Motor neuron (in vitro differentiated cells): ENCODE data around the gene EMSY. TPM values are rescaled to one million over a fixed set of nuclear protein-coding genes. Genes with fewer than 3 reads are reported as not detected.
"Not testable (repeated sequence)": the region's sequence is repeated elsewhere in the genome, so short reads cannot be mapped to it uniquely, and the experiment has no call there.

Experiments
- ATAC-seq, 8 experiments: fragments of 200-7000 bp; cut with Tn5 transposase; replicated peaks in 6 of 8; 2 replicates each; pipeline ENCODE4 v1.8.0; 2021; ENCODE audit warnings: mild to moderate bottlenecking in 8 of 8, moderate library complexity in 8 of 8
- H3K27ac ChIP-seq, 2 donors: fragments of 250-450 bp; sonication (Bioruptor Pico); 2 replicates each; pipeline ENCODE4 v1.9.0; 2021; ENCODE audit warnings: antibody characterized with exemption in 2 of 2, mild to moderate bottlenecking in 2 of 2, moderate library complexity in 1 of 2
- H3K4me1 ChIP-seq, 2 donors: fragments of 250-450 bp; sonication (Bioruptor Pico); replicated peaks in 1 of 2; 2 replicates each; pipeline ENCODE4 v1.6.1; 2021; ENCODE audit warnings: antibody characterized with exemption in 2 of 2, mild to moderate bottlenecking in 2 of 2, moderate library complexity in 1 of 2
- H3K4me3 ChIP-seq, 5 donors: fragments of 250-450 bp; sonication (Bioruptor Pico); 2 replicates each; pipeline ENCODE4 v1.9.0; 2021; ENCODE audit warnings: antibody characterized with exemption in 5 of 5, mild to moderate bottlenecking in 5 of 5, moderate library complexity in 4 of 5
- WGBS, 10 experiments: fragments of 450-650 bp; shearing (Covaris generic); methylation state at CpG; one replicate each; pipeline ENCODE4 v1.0.0; 2022; 5-methylcytosine and 5-hydroxymethylcytosine counted together
- in situ Hi-C, 9 experiments: fragments of 400-800 bp; cut with MboI; loops; one replicate each; pipeline ENCODE4 v1.15.0; 2021; ENCODE audit warnings: low sequenced_read_pairs in 9 of 9, low pct_unique_long_range_greater_than_20kb in 2 of 9; ENCODE audit not compliant: unreplicated experiment in 9 of 9
- total RNA-seq, 8 experiments: library from RNA; unstranded; fragments of 300-600 nt; gene quantifications; 2 replicates each; pipeline versions ENCODE4 v1.2.3 to v1.2.4, GENCODE V29; 2022

Gene EMSY
- total RNA-seq, 8 experiments from 2014 or later = 9.1 to 29.5 (median 20.8) TPM

- no peak for ATAC-seq
- WGBS, 10 experiments = 42 to 76% methylated on average over 2 to 3 of the region's 3 CpGs; no CpG with 5 or more reads in 8 of the 10 experiments
- no peaks in the 10 kb centered on the region for H3K4me1 ChIP-seq
- no peak overlapping the region for H3K27ac ChIP-seq
- in situ Hi-C loops = no loop called here
- no peak overlapping the region for H3K4me3 ChIP-seq
These were observed 122.4 kb downstream of the EMSY start for GRCh38 chr11:76567261-76567660.

- in situ Hi-C loops = no loop called here
These were observed 123.3 kb downstream of the EMSY start for GRCh38 chr11:76568139-76568538.

GRCh38 chr11:76568621-76569020 lies 123.8 kb downstream of the EMSY start:
- ATAC-seq = no peak
- 0 to 100% (median 65%) methylated on average over 1 of the region's 1 CpG; no CpG with 5 or more reads in 2 of the 10 experiments for WGBS, 10 experiments
- Histone ChIP-seq H3K4me3 (no peak overlapping the region), H3K27ac (no peak overlapping the region), H3K4me1 (no peaks in the 10 kb centered on the region)
- in situ Hi-C loops = no loop called here

More at GRCh38 chr11:76568139-76568538, 123.3 kb downstream of the EMSY start:
- Histone ChIP-seq H3K27ac (no peak overlapping the region), H3K4me1 (no peaks in the 10 kb centered on the region), H3K4me3 (no peak overlapping the region)
- 17 to 95% (median 83%) methylated on average over 1 to 4 of the region's 4 CpGs; no CpG with 5 or more reads in 1 of the 10 experiments for WGBS, 10 experiments
- no peak for ATAC-seq

GRCh38 chr11:76572181-76572875 lies 127.5 kb downstream of the EMSY start:
- 73 to 100% (median 89%) methylated on average over 3 to 11 of the region's 12 CpGs for WGBS, 10 experiments
- H3K4me1 ChIP-seq, H3K4me3 ChIP-seq, H3K27ac ChIP-seq, ATAC-seq, in situ Hi-C loops: not testable (repeated sequence)

GRCh38 chr11:76574406-76574805 lies 129.6 kb downstream of the EMSY start:
- H3K4me3 ChIP-seq = no peak overlapping the region
- H3K4me1 ChIP-seq = peaks cover 18 to 26% of the 10 kb centered on the region in 2 donors
- H3K27ac ChIP-seq = no peak overlapping the region
- in situ Hi-C loops = no loop called here
- WGBS, 10 experiments = 50 to 88% (median 75%) methylated on average over 1 to 2 of the region's 2 CpGs; no CpG with 5 or more reads in 5 of the 10 experiments
- no peak for ATAC-seq

GRCh38 chr11:76574879-76575278 lies 130.1 kb downstream of the EMSY start:
- no peak for ATAC-seq
- Histone ChIP-seq H3K27ac (no peak overlapping the region), H3K4me1 (peaks cover 18 to 26% of the 10 kb centered on the region in 2 donors), H3K4me3 (no peak overlapping the region)
- 57 to 100% (median 88%) methylated on average over 1 of the region's 1 CpG; no CpG with 5 or more reads in 5 of the 10 experiments for WGBS, 10 experiments
- in situ Hi-C loops = loop anchor here in 1 of 9 experiments (25.0 kb wide), 1 partner anchor 112 kb away; no protein-coding TSS in a partner anchor

GRCh38 chr11:76577226-76577920 lies 132.6 kb downstream of the EMSY start:
- WGBS, 10 experiments = 50 to 100% (median 80%) methylated on average over 1 to 6 of the region's 12 CpGs; no CpG with 5 or more reads in 3 of the 10 experiments
- in situ Hi-C loops = loop anchor here in 1 of 9 experiments (25.0 kb wide), 1 partner anchor 110 kb away; no protein-coding TSS in a partner anchor
- Histone ChIP-seq H3K27ac (no peak overlapping the region), H3K4me3 (no peak overlapping the region), H3K4me1 (peaks cover 18 to 26% of the 10 kb centered on the region in 2 donors)
- peak; percentile 47 to 94 (median 64) for ATAC-seq

GRCh38 chr11:76577921-76578653 lies 133.3 kb downstream of the EMSY start:
- Histone ChIP-seq H3K4me1 (peaks cover 18 to 26% of the 10 kb centered on the region in 2 donors), H3K27ac (peak overlapping the region; percentile 51 to 66), H3K4me3 (no peak overlapping the region)
- 62 to 100% (median 84%) methylated on average over 1 to 10 of the region's 11 CpGs; no CpG with 5 or more reads in 2 of the 10 experiments for whole genome bisulfite sequencing, 10 experiments
- peak in 1 of 8 experiments; percentile 35 for ATAC-seq
- in situ Hi-C loops = loop anchor here in 1 of 9 experiments (25.0 kb wide), 1 partner anchor 109 kb away; no protein-coding TSS in a partner anchor

GRCh38 chr11:76578654-76579055 lies 133.8 kb downstream of the EMSY start:
- in situ Hi-C loops = loop anchor here in 1 of 9 experiments (25.0 kb wide), 1 partner anchor 109 kb away; no protein-coding TSS in a partner anchor
- 7 to 81% (median 43%) methylated on average over 1 to 6 of the region's 11 CpGs; no CpG with 5 or more reads in 3 of the 10 experiments for WGBS, 10 experiments
- Histone ChIP-seq H3K27ac (peak overlapping the region in 1 of 2 donors; percentile 66), H3K4me1 (peaks cover 18 to 26% of the 10 kb centered on the region in 2 donors), H3K4me3 (no peak overlapping the region)
- peak; percentile 36 to 97 (median 94) for ATAC-seq

GRCh38 chr11:76579056-76579751 lies 134.4 kb downstream of the EMSY start:
- in situ Hi-C loops = loop anchor here in 1 of 9 experiments (25.0 kb wide), 1 partner anchor 108 kb away; no protein-coding TSS in a partner anchor
- peak in 1 of 8 experiments; percentile 49 for ATAC-seq
- Histone ChIP-seq H3K27ac (no peak overlapping the region), H3K4me3 (no peak overlapping the region), H3K4me1 (peaks cover 18 to 26% of the 10 kb centered on the region in 2 donors)
- WGBS, 10 experiments = 49 to 100% (median 90%) methylated on average over 1 to 8 of the region's 18 CpGs; no CpG with 5 or more reads in 3 of the 10 experiments

GRCh38 chr11:76579752-76580151 lies 134.9 kb downstream of the EMSY start:
- H3K4me1 ChIP-seq = peaks cover 18 to 26% of the 10 kb centered on the region in 2 donors
- H3K4me3 ChIP-seq = no peak overlapping the region
- in situ Hi-C loops = loop anchor here in 1 of 9 experiments (25.0 kb wide), 1 partner anchor 108 kb away; no protein-coding TSS in a partner anchor
- no peak overlapping the region for H3K27ac ChIP-seq
- 71 to 100% (median 96%) methylated on average over 2 to 3 of the region's 5 CpGs; no CpG with 5 or more reads in 7 of the 10 experiments for WGBS, 10 experiments
- ATAC-seq = no peak

- in situ Hi-C loops = loop anchor here in 1 of 9 experiments (25.0 kb wide), 1 partner anchor 105 kb away; no protein-coding TSS in a partner anchor
- no CpG with 5 or more reads among the region's 31 CpGs for WGBS, 10 experiments
- not testable (repeated sequence) for H3K27ac ChIP-seq, ATAC-seq, H3K4me3 ChIP-seq
- peaks cover 16 to 18% of the 10 kb centered on the region in 2 donors for H3K4me1 ChIP-seq
These were observed 137.7 kb downstream of the EMSY start for GRCh38 chr11:76582471-76582870.
